Stimulated activated CD4-positive, alpha-beta T cell treated with anti-CD3 and anti-CD28 coated beads, Interleukin-2, amount 100 ng/mL, for 4 hours (primary cell): ENCODE measurements around the gene METTL23.
"Not testable (repeated sequence)": the region's sequence is repeated elsewhere in the genome, so short reads cannot be mapped to it uniquely, and the experiment has no call there.

ENCODE experiments used
- DNase-seq: peaks from one replicate; pipeline ENCODE4 v3.0.0-alpha.2; 2020; ENCODE audit warnings: low read depth

Gene METTL23

GRCh38 chr17:76695059-76695831, 31.4 kb upstream of the METTL23 start:
- DNase-seq: no peak

GRCh38 chr17:76696763-76697701, 29.6 kb upstream of the METTL23 start:
- DNase-seq: no peak

GRCh38 chr17:76697702-76698465, 28.8 kb upstream of the METTL23 start:
- DNase-seq: no peak

- not testable (repeated sequence) for DNase-seq
Measured at GRCh38 chr17:76698466-76698977, 28.1 kb upstream of the METTL23 start.

GRCh38 chr17:76700270-76700616, 26.4 kb upstream of the METTL23 start:
- DNase-seq: no peak

GRCh38 chr17:76700617-76701470, 25.8 kb upstream of the METTL23 start:
- DNase-seq: no peak

GRCh38 chr17:76701471-76701967, 25.1 kb upstream of the METTL23 start:
- no peak for DNase-seq

- no peak for DNase-seq
Measured at GRCh38 chr17:76702076-76702475, 24.6 kb upstream of the METTL23 start.

- no peak for DNase-seq
Measured at GRCh38 chr17:76702941-76703637, 23.6 kb upstream of the METTL23 start.

- no peak for DNase-seq
Measured at GRCh38 chr17:76704805-76705204, 21.8 kb upstream of the METTL23 start.

GRCh38 chr17:76706817-76707216, 19.8 kb upstream of the METTL23 start:
- DNase-seq: no peak

GRCh38 chr17:76707985-76708807, 18.4 kb upstream of the METTL23 start:
- no peak for DNase-seq

- DNase-seq: no peak
Measured at GRCh38 chr17:76709077-76709950, 17.3 kb upstream of the METTL23 start.

- DNase-seq: not testable (repeated sequence)
Measured at GRCh38 chr17:76709951-76710862, 16.4 kb upstream of the METTL23 start.

- peak; percentile 39 for DNase-seq
Measured at GRCh38 chr17:76710863-76711611, 15.6 kb upstream of the METTL23 start, which contains the start of gene MXRA7. TSS of gene MXRA7 (minus strand) at chr17:76710965. CDS start at chr17:76710946, 19 bp downstream.

GRCh38 chr17:76712321-76712720, 14.3 kb upstream of the METTL23 start:
- not testable (repeated sequence) for DNase-seq
